Myometrial cell (primary cell): Measurements from ENCODE around the gene GNAI2. TPM values are rescaled to one million over a fixed set of nuclear protein-coding genes. Genes with fewer than 3 reads are reported as not detected.

ENCODE experiments used
- total RNA-seq: library from RNA; depleted of rRNA; stranded (reverse); fragments of >200 nt; gene quantifications from 2 replicates; pipeline ENCODE4 v1.2.3, GENCODE V29; 2015

GNAI2 gene
- 356 and 418 TPM in 2 replicates for total RNA-seq

DNA sequence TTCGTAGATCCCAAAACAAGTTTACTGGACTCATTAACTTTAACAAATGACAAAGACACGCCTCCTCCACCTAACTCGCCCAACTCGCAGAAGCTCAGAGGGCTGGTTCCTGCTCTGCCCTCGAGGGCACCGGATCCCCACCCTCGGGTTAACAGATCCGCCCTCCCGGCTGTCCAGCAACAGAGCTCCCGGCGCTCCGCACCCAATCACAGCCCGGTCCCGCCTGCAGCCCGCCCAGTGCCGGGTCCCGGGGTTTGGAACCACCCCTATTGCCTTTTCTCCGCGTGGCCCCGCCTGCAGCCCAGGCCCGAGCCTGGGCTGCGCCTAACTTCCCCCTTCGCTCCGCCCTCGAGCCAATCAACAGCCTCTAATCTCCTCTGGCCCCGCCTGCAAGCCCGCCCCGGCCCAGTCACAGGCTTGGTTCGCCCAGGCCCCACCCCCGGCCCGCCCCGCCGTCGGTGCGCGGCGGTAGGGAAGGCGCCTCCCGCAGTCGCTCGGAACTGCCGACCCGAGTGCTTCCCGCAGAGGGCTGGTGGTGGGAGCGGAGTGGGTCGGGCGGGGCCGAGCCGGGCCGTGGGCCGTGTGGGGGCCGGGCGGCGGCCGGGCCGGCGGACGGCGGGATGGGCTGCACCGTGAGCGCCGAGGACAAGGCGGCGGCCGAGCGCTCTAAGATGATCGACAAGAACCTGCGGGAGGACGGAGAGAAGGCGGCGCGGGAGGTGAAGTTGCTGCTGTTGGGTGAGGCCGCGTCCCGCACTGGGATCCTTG is at the start of gene GNAI2:
Gene GNAI2 (plus strand): TSS at position 489 of the 768 bp plus-strand sequence. CDS start 132 bp downstream, at position 621.

DNA sequence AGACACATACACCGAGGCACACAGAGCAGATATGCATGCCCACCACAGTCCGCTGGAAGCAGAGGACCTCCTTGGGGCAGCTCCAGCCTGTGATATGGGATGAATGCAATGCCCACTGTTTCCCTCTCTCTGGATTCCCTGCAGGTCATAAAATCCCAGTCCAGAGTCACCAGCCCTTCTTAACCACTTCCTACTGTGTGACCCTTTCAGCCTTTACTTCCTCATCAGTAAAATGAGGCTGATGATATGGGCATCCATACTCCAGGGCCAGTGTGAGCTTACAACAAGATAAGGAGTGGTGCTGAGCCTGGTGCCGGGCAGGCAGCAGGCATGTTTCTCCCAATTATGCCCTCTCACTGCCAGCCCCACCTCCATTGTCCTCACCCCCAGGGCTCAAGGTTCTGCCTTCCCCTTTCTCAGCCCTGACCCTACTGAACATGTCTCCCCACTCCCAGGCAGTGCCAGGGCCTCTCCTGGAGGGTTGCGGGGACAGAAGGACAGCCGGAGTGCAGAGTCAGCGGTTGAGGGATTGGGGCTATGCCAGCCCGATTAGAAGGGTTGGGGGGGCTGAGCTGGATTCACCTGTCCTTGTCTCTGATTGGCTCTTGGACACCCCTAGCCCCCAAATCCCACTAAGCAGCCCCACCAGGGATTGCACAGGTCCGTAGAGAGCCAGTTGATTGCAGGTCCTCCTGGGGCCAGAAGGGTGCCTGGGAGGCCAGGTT is 44.9 kb upstream of the GNAI2 start, which contains the start of gene GNAT1:
Gene GNAT1 (plus strand): TSS at position 675 of the 725 bp plus-strand sequence. CDS start 116 bp downstream, outside the sequence.

DNA sequence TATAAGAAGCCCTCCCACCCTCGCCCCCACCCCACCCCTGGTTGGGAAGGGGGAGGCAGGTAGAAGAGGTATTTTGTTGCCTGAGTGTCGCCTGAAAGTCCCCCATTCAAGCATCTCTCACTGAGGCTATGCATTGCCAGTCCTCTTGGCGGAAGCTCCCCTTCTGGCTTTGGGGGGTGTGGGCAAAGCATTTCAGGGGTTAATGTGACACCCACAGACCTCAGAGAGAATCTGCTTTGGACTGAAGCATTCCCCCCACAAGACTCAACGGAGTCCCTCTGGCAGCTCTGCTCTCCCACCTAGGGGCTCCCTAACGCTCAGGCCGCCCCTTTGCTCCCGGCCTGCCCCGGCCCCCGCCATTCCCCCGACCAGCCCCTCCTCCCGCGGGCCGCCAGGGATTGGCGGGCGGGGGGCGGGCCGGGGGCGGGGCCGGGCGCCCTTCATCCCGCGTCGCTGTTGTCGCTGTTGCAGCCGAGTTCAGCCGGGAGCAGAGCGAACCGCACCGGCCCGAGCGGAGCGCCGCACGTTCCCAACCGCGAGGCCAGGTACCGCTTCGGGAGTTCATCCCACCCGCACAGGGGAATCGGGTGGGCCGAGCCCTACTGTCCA is 31.1 kb upstream of the GNAI2 start, which contains the start of gene SLC38A3:
Gene SLC38A3 (plus strand): TSS at position 468 of the 609 bp plus-strand sequence. CDS start 8,929 bp downstream, outside the sequence.

DNA sequence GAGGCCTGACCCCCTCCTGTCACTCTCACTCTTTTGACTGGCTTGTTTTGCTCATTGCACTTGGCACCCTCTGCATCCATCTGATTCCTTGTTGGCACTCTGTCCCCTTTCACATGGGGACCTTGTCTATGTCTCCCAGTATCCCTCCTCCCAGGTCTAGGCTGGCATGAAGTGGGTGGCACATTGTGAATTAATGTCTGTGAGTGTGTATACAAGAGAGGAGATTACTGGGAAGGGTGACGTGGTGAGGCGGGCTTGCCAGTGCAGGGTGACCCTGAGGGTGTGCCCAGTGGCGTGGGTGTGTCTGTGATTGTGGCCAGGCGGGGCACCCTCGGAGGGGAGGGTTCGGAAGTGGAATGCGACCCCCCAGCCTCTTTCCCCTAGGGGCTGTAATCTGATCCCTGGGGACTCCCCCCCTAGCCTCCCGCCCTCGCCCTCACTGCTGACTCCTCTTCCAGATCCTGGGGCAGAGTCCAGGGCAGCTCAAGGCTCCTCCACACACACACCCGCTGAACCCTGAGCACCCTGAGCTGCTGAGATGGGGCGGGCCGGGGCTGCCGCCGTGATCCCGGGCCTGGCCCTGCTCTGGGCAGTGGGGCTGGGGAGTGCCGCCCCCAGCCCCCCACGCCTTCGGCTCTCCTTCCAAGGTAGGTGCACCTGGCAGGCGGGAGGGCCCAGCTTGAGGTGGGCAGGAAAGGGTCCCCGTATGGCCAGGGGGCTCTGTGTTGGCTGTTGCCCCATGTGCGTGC is 32.9 kb downstream of the GNAI2 start, which contains the start of gene SEMA3B:
Gene SEMA3B (plus strand): TSS at position 445 of the 749 bp plus-strand sequence. CDS start 94 bp downstream, at position 539.

DNA sequence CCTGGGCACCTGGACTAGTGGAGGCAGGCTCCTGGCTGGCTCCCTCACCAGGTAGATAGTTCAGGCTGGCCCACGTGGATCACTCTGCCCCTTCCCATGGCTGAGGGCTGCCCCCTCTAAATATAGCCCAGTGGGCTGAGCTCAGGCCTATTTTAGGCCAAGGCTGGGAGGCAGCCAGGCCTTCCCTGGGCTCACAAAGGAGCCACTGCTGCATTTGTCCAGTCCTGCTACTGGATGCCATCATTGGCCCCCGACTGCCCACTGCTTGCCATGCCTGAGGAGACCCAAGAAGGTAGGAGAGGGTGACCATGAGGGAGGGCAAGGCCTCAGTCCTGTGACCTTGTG is 42.8 kb downstream of the GNAI2 start, which contains the start of gene LSMEM2:
Gene LSMEM2 (plus strand): TSS at position 208 of the 345 bp plus-strand sequence. CDS start 27 bp downstream, at position 235.

DNA sequence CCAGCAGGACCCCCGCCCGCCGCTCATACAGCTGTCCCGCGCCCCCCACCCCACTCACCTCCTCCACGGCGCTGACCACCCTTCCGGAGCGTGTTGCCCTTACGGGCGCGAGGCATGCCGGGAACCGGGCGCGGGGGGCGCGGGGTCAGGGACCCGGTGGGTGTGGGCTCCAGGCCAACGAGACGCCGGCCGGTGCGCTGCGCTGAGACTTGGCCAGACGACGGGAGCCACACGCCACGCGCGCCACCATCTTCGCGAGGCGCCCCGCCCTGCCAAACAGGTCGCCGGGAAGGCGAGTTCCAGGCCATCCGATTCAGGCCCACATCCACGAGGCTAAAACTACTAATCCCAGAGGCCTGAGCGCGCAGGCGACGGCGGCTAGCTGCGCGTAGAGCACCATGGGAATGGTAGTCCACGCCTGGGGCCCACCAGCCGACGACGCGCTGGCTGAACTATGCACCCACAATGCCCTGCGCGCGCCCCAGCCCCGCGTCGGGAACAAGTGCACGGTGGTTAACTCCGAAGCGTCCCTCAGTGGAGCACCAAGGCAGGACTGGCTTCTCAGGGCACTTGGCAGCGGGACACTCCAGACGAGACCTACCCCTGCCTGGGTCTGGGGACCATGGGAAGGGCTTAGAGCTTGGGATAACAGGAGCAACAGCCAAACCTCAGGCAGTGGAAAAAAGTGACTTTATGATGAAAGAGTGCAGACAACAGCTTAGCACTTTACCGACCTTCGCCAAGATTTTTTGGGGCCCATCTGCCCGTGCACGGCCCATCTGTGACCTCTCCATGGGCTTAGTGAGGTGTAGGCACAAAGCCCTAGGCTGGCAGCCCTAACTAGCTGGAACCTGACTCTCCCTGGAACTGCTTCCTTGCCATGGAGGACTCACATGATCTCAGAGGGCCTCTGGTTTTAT is 56.4 kb downstream of the GNAI2 start, which contains the start of gene IFRD2:
Gene IFRD2 (minus strand): TSS at position 271 of the 920 bp plus-strand sequence. CDS start 155 bp downstream, at position 116.

DNA sequence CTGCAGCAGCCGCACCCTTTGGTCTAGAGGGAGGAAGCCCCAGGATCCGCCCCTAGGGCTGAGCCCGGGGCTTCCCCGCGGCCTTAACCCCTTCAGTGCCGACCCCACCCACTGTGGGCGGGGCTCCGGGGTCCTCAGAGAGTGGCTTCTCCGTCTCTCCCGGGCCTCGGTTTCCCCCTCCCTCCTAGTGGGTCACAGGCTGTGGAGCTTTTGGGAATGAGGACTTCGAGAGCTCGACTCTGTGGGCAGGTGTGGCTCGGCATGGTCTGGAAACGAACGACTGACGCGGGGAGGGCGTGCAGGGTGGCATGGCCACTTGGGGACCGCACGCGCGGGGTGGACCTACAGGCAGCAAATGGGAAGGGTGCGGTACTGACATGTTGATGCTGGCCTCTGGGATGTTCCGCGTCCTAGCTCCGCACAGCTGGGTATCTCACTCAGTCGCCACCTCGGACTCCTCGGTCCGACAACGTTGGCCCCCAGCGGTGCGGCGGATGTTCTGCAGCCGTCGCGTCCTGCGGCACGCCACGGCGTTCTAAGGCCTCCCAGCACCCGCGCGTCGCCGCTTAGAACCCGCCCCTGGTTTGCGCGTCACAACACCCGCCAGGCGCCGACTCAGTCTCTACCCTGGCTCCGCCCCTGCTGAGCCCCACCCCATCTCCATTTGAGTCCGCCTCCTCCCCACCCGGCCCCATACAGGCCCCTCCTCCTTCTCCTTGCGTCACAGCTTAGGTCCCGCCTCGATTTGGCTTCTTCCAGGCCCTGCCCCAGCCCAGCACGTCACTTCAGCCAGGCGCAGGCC is 63.0 kb downstream of the GNAI2 start, which contains the start of the genes HYAL3 and NAA80:
Gene HYAL3 (minus strand): TSS at position 570 of the 802 bp plus-strand sequence. CDS start 3,803 bp downstream, outside the sequence.
Gene NAA80 (minus strand): TSS at position 570 of the 802 bp plus-strand sequence. CDS start 1,942 bp downstream, outside the sequence.

DNA sequence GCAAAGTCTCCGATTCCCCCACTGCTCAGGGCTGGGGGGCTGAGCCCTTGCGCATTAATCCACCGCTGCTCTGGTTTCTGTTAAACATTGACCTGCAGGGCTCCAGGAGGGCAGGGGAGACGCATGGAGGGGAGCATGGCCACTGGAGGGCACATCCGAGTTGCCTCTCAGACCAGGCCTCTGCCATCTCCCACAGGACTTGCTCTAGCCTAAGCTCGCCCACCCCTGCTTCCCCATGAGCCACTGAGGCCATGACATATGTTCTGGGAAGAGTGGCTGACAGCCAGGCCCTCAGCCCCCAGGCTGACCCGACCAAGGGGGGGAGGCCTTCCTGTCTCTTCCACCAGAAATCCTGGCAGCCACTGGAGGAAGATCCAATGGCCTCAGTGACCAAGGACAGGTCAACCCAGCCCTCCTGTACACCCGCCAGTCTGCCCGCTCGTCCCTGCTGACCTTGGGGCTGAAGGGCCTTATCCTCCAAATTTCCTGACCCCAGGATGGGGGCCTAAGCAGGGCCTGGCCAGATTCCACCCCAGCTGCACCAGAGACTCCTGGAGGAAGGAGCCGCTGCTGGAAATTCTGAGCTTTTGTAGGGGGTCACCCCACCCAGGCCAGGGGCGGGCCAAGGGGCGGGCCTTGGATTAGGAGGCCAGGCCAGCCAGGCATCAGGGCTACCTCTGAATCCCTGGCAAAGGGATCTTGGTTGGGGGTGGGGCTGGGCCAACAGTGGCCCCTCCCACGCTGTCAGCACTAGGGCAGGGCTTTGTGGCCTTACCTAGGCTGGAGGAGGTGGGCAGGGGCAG is 67.2 kb downstream of the GNAI2 start, which contains the start of gene HYAL1:
Gene HYAL1 (minus strand): TSS at position 562 of the 803 bp plus-strand sequence. CDS start 618 bp downstream, outside the sequence.

Other genes starting within 250 kb of the GNAI2 start
- gene RBM5, start 147.3 kb upstream of the GNAI2 start, total RNA-seq: 61.3 and 61.4 TPM in 2 replicates
- 5.2 and 7.8 TPM in 2 replicates for gene SEMA3F, start 80.9 kb upstream of the GNAI2 start, total RNA-seq
- not detected in 2 replicates for gene GNAT1, start 44.6 kb upstream of the GNAI2 start, total RNA-seq
- gene SLC38A3, start 30.9 kb upstream of the GNAI2 start, total RNA-seq: not detected in 2 replicates
- gene SEMA3B, start 32.9 kb downstream of the GNAI2 start, total RNA-seq: 19.0 and 23.0 TPM in 2 replicates
- gene LSMEM2, start 42.9 kb downstream of the GNAI2 start, total RNA-seq: not detected in 2 replicates
- 80.1 and 95.3 TPM in 2 replicates for gene IFRD2, start 56.2 kb downstream of the GNAI2 start, total RNA-seq
- 3.7 and 10.7 TPM in 2 replicates for gene HYAL3, start 63.2 kb downstream of the GNAI2 start, total RNA-seq
- gene NAA80, start 63.2 kb downstream of the GNAI2 start, total RNA-seq: 16.8 and 18.2 TPM in 2 replicates
- 1.7 and 2.8 TPM in 2 replicates for gene HYAL1, start 67.4 kb downstream of the GNAI2 start, total RNA-seq
- 74.7 and 83.3 TPM in 2 replicates for gene HYAL2, start 86.5 kb downstream of the GNAI2 start, total RNA-seq
- gene TUSC2, start 92.0 kb downstream of the GNAI2 start, total RNA-seq: 15.0 and 29.4 TPM in 2 replicates
- gene RASSF1, start 104.6 kb downstream of the GNAI2 start, total RNA-seq: 37.2 and 39.0 TPM in 2 replicates
- gene ZMYND10, start 109.5 kb downstream of the GNAI2 start, total RNA-seq: 1.7 and 3.0 TPM in 2 replicates
- 23.2 and 31.7 TPM in 2 replicates for gene NPRL2, start 114.6 kb downstream of the GNAI2 start, total RNA-seq
- 29.6 and 41.5 TPM in 2 replicates for gene CYB561D2, start 114.7 kb downstream of the GNAI2 start, total RNA-seq
- gene TMEM115, start 123.3 kb downstream of the GNAI2 start, total RNA-seq: 61.1 and 71.2 TPM in 2 replicates